A172 (cell line): ENCODE measurements around the gene KIF18B. TPM values are rescaled to one million over a fixed set of nuclear protein-coding genes. Genes with fewer than 3 reads are reported as not detected.

Experiments used
- DNase-seq: peaks from one replicate; pipeline ENCODE4 v3.0.0-alpha.2; 2015; ENCODE audit warnings: low spot score
- total RNA-seq: library from RNA; depleted of rRNA; stranded (reverse); fragments of >200 nt; shearing (Covaris generic); gene quantifications from 2 replicates; pipeline ENCODE4 v1.2.3, GENCODE V29; 2014; rRNA removed

Gene KIF18B
- total RNA-seq, 1 experiment from 2014 or later: 16.3 TPM

- no peak for DNase-seq
These were observed 71.8 kb downstream of the KIF18B start for GRCh38 chr17:44875761-44876160.

Other genes with a start within 250 kb of the KIF18B start
- 8.0 and 12.2 TPM in 2 replicates for gene DBF4B, start 239.1 kb downstream of the KIF18B start, total RNA-seq
- 2.2 and 2.8 TPM in 2 replicates for gene ADAM11, start 188.8 kb downstream of the KIF18B start, total RNA-seq
- 89.1 and 114 TPM in 2 replicates for gene GJC1, start 117.5 kb downstream of the KIF18B start, total RNA-seq
- gene HIGD1B, start 99.9 kb downstream of the KIF18B start, total RNA-seq: not detected in 2 replicates
- gene EFTUD2, start 48.3 kb downstream of the KIF18B start, total RNA-seq: 185 and 215 TPM in 2 replicates
- not detected in 2 replicates for gene GFAP, start 32.3 kb downstream of the KIF18B start, total RNA-seq
- 22.9 and 28.2 TPM in 2 replicates for gene C1QL1, start 20.5 kb upstream of the KIF18B start, total RNA-seq
- 33.0 and 34.8 TPM in 2 replicates for gene DCAKD, start 103.9 kb upstream of the KIF18B start, total RNA-seq
- gene NMT1, start 113.5 kb upstream of the KIF18B start, total RNA-seq: 151 and 733 TPM in 2 replicates
- 168 and 189 TPM in 2 replicates for gene PLCD3, start 184.7 kb upstream of the KIF18B start, total RNA-seq
- gene ACBD4, start 187.9 kb upstream of the KIF18B start, total RNA-seq: 4.7 and 10.3 TPM in 2 replicates
- 8.4 and 8.6 TPM in 2 replicates for gene HEXIM1, start 200.7 kb upstream of the KIF18B start, total RNA-seq
- gene HEXIM2, start 214.1 kb upstream of the KIF18B start, total RNA-seq: 10.1 and 19.9 TPM in 2 replicates